A204.1 (cell line): Measurements from ENCODE around the gene AGFG1.

Experiments
- FAIRE-seq: peaks from 2 replicates; lab custom pipeline; 2012; peaks lifted over from hg19 to GRCh38; lab: Jason Lieb, UNC

AGFG1 gene

GRCh38 chr2:227461811-227462461 is 10.0 kb upstream of the AGFG1 start:
- no peak for FAIRE-seq

GRCh38 chr2:227462462-227462951 is 9.4 kb upstream of the AGFG1 start:
- FAIRE-seq, result no peak

- no peak for FAIRE-seq
Measured at GRCh38 chr2:227462972-227463931, 8.7 kb upstream of the AGFG1 start.

- FAIRE-seq, result no peak
Measured at GRCh38 chr2:227464361-227464760, 7.6 kb upstream of the AGFG1 start.

- FAIRE-seq, result no peak
Measured at GRCh38 chr2:227464851-227465250, 7.1 kb upstream of the AGFG1 start.

GRCh38 chr2:227466887-227467600 is 4.9 kb upstream of the AGFG1 start:
- FAIRE-seq, result no peak

DNA sequence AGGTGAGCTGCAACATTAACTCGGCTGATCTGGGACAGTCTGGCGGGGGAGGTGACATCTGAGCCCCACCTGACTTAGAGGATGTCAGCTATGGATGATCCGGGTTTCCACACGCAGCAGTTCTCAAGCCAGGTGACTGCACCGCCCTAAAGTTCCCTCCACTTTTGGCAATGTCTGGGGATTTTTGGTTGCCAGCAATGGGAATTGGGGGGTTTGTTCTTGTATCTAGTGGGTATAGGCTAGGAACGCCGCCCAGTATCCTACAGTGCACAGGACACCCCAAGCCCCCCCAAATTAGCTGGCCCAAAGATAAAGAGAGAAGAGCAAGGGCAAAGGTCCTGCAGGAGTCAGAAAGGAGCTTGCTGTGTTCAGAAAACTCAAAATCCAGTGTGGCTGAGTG is 544 bp upstream of the AGFG1 start:
- FAIRE-seq, result no peak

- no peak for FAIRE-seq
Measured at GRCh38 chr2:227472265-227473121, 537 bp downstream of the AGFG1 start.

DNA sequence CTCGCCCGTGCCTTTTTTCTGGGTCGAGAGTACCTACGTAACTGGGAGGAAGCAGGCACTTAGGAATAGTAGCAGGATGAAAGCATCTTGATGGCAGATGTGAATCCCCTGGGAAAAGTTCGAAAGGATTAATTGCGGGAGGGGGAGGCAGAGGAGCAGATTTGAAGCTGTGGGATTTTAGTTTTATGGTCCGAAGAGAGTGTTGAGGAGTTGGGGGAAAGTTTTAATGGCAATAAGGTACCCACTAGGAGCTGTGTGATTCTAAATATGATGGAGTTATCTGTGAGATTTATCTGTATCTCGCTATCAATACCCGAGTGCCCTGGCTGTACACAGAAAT is 1.1 kb downstream of the AGFG1 start:
- no peak for FAIRE-seq

DNA sequence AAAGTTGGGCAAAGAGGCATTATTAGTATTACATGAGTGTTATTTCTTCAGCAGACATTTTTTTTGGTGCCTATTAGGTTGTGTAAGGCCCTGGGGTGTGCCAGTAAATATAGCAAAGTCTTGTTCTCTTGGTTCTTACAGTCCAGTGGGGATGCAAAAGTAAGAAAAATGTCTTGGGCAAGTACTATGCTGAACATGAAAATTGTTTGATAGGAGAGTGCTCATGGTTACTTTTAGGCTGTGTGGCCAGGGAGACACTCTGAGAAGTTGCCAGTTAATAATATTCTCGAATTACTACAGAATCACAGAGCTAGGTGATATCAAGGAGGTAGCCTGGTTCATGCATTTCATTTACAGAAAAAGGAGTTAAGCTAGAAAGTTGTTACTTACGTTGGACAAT is 1.9 kb downstream of the AGFG1 start:
- no peak for FAIRE-seq

GRCh38 chr2:227474410-227474809 is 2.5 kb downstream of the AGFG1 start:
- FAIRE-seq, result no peak

DNA sequence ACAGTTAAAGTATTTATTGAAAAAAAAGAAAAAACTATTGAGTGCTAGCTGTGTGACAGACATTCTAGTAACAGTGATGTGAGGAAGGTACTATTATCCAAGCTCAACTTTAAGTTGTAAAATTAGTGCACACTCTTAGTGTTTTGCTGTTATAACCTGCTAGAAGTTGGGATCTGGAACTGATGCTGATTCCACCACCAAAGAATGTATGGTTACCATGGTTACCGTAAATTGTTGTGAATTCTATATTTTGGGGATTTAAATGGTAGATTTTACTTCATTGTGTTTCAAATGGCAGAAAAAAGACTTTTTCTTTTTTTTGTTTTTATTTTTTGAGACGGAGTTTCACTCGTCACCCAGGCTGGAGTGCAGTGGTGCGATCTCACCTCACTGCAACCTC is 5.3 kb downstream of the AGFG1 start:
- no peak for FAIRE-seq

- peak; percentile 90 for FAIRE-seq
Measured at GRCh38 chr2:227479865-227480475, 8.0 kb downstream of the AGFG1 start.

DNA sequence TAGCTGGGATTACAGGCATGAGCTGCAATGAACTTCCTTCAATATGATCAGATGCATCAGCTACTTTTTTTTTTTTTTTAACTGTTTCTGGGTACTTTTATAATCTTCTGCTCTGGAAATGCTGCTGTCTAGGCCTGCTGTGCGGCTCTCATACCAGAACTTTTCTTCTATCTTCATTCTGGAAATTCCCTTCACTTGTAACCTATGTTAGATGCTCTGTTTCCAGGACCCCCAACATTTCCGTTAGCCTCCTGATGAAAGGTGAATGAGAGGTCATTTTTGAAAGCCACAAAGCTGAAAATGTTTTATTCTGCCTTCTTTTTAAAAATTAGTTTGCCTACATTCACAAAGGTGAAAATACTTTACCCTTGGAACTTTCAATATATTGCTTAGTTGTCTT is 8.6 kb downstream of the AGFG1 start:
- FAIRE-seq, result no peak

GRCh38 chr2:227482638-227483340 is 10.8 kb downstream of the AGFG1 start:
- FAIRE-seq, result no peak

DNA sequence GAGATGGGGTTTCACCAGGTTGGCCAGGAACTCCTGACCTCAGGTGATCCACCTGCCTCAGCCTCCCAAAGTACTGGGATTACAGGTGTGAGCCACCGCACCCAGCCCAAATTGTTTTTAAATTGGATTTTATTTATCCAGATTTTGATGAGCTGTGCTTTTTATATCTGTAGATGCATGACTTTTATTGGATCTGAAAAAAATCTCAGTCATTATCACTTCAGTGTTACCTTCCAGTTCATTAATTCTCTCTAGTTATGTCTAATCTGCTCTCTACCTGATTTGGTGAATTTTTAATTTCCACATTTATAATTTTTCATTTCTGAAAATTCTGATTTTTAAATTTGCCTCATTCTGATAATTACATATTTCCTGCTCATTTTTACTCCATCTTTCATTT is 13.5 kb downstream of the AGFG1 start:
- FAIRE-seq, result no peak

GRCh38 chr2:227486688-227487087 is 14.7 kb downstream of the AGFG1 start:
- FAIRE-seq, result no peak

DNA sequence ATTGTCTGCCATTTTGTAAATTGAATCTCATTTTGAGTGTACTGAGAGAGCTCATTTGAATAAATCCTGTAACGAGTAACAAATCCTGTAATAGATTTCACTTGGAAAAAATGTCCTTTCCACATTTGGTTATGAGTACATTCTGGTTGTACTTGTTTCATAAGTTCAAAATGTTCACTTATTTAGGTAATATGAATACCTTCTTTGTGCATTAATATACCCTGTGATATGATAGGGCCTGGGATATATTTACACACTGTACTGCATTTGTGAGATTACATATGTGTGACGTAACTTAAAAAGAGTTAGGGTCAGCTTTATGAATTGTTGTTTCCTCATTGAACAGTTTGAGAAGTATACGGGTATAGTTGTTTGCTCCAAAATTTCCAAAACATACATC is 16.1 kb downstream of the AGFG1 start:
- FAIRE-seq, result no peak

DNA sequence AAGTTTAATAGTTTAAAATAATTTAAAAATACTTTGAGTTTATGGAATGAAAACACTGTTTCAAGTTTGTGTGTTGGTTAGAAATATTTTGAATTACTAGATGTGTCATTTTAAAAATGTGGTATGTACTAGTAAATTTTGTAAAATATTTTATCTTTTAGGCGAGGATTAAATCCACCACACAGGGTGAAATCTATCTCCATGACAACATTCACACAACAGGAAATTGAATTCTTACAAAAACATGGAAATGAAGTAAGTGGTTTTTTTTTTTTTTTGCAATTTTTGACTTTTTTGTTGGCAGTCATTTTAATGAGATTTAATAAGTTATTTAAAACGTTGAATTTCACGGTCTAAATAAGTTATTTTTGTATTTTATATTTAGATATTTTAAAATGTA is 19.4 kb downstream of the AGFG1 start:
- peak; percentile 49 for FAIRE-seq

DNA sequence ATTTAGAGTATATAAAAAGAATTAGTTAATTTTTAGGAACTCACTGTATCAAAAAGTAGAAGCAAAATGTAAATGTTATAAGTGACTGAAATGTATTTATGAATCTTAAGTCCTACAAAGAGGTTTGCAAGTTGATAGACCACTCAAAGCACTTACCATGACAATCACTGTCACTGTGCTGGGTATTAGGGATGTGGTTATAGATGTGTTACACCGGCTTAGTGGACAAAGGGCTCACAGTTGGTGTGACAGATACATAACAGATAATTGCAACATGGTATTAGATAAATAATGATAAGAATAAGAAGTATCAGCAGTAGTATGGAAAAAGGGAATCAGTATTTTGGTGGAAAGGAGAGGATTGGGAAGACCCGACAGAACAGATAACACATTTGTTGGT is 21.6 kb downstream of the AGFG1 start:
- no peak for FAIRE-seq

GRCh38 chr2:227497158-227497557 is 25.2 kb downstream of the AGFG1 start:
- FAIRE-seq, result no peak
